SW 1271 (cell line): Measurements from ENCODE around the gene ZBTB38.

Experiments used
- DNase-seq, 2 experiments: peaks; one replicate each; lab custom pipeline; 2025; lab: John Stamatoyannopoulos, UW

The ZBTB38 gene

GRCh38 chr3:141403576-141403975, 35.3 kb downstream of the ZBTB38 start:
- DNase-seq, result peak in 1 of 2 experiments; percentile 53

GRCh38 chr3:141405025-141405424, 36.7 kb downstream of the ZBTB38 start:
- peak in 1 of 2 experiments; percentile 71 for DNase-seq

DNA sequence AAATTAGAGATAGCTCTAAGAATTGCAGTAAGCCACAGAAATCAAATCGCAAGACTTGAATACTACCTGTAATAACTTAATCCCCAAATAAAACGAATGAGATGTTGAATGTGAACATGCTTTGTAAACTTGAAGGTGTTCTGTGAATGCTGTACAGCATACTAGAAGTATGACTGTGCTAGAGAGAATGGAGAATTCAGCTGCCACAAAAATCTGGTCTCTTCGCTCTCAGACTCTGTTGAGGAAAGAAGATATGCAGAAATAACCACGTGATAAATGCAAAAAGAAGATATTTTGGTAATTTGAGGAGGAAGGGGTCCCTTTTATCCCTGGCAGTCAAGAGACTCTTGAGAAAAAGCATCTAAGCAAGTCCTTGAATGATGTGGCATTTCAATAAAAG, 37.3 kb downstream of the ZBTB38 start:
- no peak for DNase-seq

- peak in 1 of 2 experiments; percentile 31 for DNase-seq
Measured at GRCh38 chr3:141406265-141406664, 38.0 kb downstream of the ZBTB38 start.

GRCh38 chr3:141407047-141407446, 38.7 kb downstream of the ZBTB38 start:
- peak; percentile 71 to 87 for DNase-seq

GRCh38 chr3:141407825-141408224, 39.5 kb downstream of the ZBTB38 start:
- DNase-seq, result no peak

- DNase-seq, result no peak
Measured at GRCh38 chr3:141408596-141408995, 40.3 kb downstream of the ZBTB38 start.

- no peak for DNase-seq
Measured at GRCh38 chr3:141409940-141410241, 41.6 kb downstream of the ZBTB38 start.

GRCh38 chr3:141410408-141410807, 42.1 kb downstream of the ZBTB38 start:
- DNase-seq, result peak; percentile 33 to 74

- peak in 1 of 2 experiments; percentile 74 for DNase-seq
Measured at GRCh38 chr3:141410846-141411245, 42.5 kb downstream of the ZBTB38 start.

DNA sequence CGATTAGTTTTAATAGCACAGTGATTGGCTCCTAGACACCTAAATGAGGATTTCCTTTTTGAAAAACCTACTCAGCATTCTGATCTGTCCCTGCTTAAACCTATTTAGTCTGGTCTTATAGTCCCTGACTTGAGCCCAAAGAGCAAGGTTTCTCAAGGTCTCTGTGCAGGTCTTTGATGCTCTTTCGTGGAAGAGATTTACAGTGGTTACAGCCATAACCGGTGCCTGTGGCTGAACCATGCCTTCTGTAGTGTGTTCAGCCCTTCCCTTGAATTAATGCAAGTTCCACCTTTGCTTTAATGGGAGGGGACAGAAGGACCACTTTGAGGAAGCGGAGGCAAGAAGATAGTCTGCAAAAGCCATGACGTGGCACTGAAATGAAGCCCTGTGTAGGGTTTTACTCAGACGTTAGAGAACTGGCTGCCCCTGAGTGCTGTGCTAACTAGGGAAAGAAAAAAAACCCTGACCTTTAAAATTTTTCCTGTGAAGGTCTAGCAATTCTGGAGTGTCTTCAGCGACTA, 43.0 kb downstream of the ZBTB38 start:
- peak in 1 of 2 experiments; percentile 58 for DNase-seq

DNA sequence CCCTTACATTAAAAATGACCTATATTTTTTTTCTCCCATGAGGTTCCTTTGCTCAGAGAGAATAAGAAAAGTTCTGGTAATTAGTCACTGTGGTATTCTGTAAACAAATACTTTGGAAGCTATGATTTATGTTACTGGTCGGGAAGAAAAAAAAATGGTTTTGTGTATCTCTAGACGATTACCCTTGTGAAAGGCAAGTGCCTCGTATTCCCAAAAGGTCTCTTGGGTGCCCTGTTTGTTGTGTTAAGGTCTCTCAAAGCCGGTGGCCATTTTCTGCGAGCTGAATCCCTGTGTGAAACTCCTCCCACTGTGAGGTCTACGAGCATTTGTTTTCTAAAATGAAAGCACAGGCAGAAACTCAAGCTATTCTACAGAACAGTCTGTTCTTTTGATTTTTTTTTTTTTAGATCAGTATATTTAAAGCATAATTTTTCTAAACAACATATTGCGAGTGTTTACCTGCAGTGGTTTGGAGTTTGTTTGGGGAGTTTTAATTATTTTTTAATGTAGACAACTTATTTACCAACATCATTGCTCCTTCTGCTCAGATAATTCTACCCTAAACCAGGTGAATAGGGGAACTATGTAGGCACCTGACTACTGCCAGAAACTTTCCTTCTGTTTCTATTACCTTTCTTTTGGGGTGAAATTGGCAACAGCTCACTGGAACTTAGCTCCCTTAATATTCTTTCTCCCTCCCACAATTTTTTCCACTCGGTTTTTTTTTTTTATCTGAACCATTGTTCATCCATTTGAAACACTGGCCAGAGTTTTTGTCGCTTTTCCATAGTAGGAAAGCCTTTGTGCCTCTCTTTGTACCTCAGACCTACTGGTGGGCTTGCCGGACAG, 44.0 kb downstream of the ZBTB38 start:
- DNase-seq, result peak in 1 of 2 experiments; percentile 72

DNA sequence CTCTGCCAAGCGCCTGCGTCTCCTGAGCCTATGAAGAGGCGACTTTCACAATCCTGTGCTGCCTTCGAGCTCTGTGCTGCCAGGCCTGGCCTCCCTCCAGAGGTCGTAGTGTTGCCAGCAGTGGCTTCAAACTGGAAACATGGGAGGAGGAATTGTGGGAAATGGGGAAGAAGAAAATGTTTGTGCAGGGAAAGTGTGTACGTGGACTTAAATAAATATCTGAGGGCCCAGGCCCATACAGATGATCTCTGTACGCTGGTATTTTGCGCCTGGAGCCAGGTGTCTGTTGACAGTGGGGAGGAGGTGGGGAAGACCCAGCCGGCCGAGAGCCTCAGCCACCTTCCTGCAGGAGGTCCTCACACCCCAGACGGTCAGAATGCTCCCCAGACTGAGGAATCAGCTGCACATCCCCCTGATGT, 44.6 kb downstream of the ZBTB38 start:
- DNase-seq, result no peak

DNA sequence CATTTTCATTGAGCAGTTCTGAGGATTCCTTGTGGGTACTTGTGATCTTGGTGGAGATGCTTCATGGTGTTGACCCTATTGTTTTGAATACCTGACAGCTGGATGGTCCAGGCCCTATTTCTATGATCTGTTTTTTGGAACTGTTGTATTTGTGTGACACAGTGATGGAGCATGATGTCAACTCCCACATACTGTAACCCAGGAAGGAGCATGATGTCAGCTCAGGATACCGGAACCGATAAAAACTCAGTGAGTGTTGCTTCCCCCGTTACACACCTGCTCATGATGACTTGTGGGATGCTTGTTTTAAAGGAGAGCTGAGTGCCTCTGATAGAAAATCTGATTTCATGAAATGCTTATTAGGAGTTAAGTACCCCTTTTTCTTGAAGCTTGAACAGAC, 45.1 kb downstream of the ZBTB38 start:
- DNase-seq, result no peak

GRCh38 chr3:141413801-141414689, 45.7 kb downstream of the ZBTB38 start:
- DNase-seq, result no peak

DNA sequence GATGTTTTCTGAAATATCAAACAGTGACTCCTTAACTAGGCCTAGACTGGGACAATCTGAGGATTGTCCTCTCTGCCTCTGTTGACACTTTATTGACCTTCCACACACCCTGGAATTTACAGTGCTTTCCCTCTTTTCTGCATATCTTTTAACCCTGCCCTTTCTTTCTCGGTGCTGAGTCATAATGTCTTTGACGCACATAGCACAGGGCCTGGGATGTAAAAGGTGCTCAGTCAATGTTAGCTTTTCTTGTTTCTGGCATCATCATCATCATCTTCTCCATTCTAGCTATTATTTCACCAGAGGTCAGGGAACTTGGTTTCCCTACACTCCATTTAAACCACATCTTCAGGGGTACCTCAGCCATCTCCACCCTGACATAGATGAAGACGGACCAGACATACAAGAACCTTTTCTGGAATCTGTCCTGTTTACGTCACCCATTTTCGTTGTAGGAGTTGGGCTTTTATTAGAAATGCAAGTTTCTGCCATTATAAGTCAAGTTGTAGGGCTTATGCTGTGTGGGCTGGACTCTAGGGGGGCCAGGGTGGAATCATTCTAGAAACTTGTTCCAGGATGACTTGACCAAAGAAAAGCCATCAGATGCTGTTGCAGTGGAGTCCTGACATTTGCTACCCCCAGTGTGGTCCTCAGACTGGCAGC, 46.6 kb downstream of the ZBTB38 start:
- DNase-seq, result no peak

DNA sequence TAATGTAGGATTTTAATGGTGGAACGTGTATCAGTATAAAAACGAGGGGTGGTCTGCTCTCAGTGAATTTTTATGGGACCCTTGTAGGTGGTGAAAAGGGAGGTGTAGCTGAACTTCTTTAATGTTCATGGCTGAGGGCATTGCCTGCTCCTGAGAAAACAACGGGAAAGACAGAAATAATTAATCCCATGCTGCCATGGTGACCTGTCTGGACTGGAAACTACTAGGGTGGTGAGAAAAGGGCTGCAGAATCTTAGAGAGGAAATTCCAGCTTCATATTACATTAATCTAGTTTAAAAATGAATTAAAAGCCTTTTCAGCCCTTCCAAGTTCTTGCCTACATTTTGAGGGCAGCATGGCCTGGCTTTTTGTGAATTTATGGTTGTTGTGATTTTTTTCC, 47.6 kb downstream of the ZBTB38 start:
- DNase-seq, result no peak
